Measurements from ENCODE around the gene IGSF3.

IGSF3 gene

GRCh38 chr1:116667575-116668105 lies at the start of gene IGSF3:
IGSF3 (minus strand) TSS chr1:116667733; CDS start chr1:116666326, 1,407 bp downstream.
- DNase-seq = peak; percentile 84

- no peak for DNase-seq
These were observed 49.8 kb upstream of the IGSF3 start for GRCh38 chr1:116717318-116717717.

GRCh38 chr1:116716391-116716790 lies 48.9 kb upstream of the IGSF3 start:
- no peak for DNase-seq

- DNase-seq = no peak
These were observed 45.9 kb upstream of the IGSF3 start for GRCh38 chr1:116713474-116713873.

- no peak for DNase-seq
These were observed 45.0 kb upstream of the IGSF3 start for GRCh38 chr1:116712510-116712909.

- no peak for DNase-seq
These were observed 43.8 kb upstream of the IGSF3 start for GRCh38 chr1:116711263-116711840.

GRCh38 chr1:116710420-116711262 lies 43.1 kb upstream of the IGSF3 start:
- DNase-seq = no peak

GRCh38 chr1:116709666-116710167 lies 42.2 kb upstream of the IGSF3 start:
- no peak for DNase-seq

- no peak for DNase-seq
These were observed 40.8 kb upstream of the IGSF3 start for GRCh38 chr1:116708255-116708900.

- DNase-seq = no peak
These were observed 39.3 kb upstream of the IGSF3 start for GRCh38 chr1:116706841-116707240.

- no peak for DNase-seq
These were observed 38.6 kb upstream of the IGSF3 start for GRCh38 chr1:116706123-116706522.

- DNase-seq = no peak
These were observed 36.7 kb upstream of the IGSF3 start for GRCh38 chr1:116704278-116704677.

- no peak for DNase-seq
These were observed 32.1 kb upstream of the IGSF3 start for GRCh38 chr1:116699605-116700004.

GRCh38 chr1:116698244-116698595 lies 30.7 kb upstream of the IGSF3 start:
- DNase-seq = no peak

- no peak for DNase-seq
These were observed 30.2 kb upstream of the IGSF3 start for GRCh38 chr1:116697548-116698243.

- no peak for DNase-seq
These were observed 27.0 kb upstream of the IGSF3 start for GRCh38 chr1:116694524-116694923.

- DNase-seq = no peak
These were observed 26.4 kb upstream of the IGSF3 start for GRCh38 chr1:116693759-116694480.

- no peak for DNase-seq
These were observed 25.3 kb upstream of the IGSF3 start for GRCh38 chr1:116692879-116693278.

GRCh38 chr1:116690849-116691406 lies 23.4 kb upstream of the IGSF3 start:
- DNase-seq = no peak

- no peak for DNase-seq
These were observed 22.9 kb upstream of the IGSF3 start for GRCh38 chr1:116690396-116690848.

- DNase-seq = no peak
These were observed 19.3 kb upstream of the IGSF3 start for GRCh38 chr1:116686723-116687352.

Data from right forelimb (tissue), 1 donor.